Measurements from ENCODE around the gene ADAP2. TPM values are rescaled to one million over a fixed set of nuclear protein-coding genes. Genes with fewer than 3 reads are reported as not detected.
"Not testable (repeated sequence)": the region's sequence is repeated elsewhere in the genome, so short reads cannot be mapped to it uniquely, and the experiment has no call there.

Gene ADAP2
- total RNA-seq, 1 experiment from 2014 or later = 1.3 TPM

- Histone ChIP-seq H3K36me3 (no peaks in the 10 kb centered on the region), H3K4me3 (no peak overlapping the region), H3K9me3 (replicated peaks) (no peaks in the 10 kb centered on the region), H3K27ac (no peak overlapping the region), H3K4me1 (replicated peaks) (peaks cover 3% of the 10 kb centered on the region; the same call in 1 of the 2 replicates), H3K27me3 (replicated peaks) (no peaks in the 10 kb centered on the region)
- DNase-seq (ENCODE audit: low read depth in 1 of 2, low spot score in 2 of 2) = no peak
Observed at GRCh38 chr17:30947796-30948195, 26.1 kb downstream of the ADAP2 start.

GRCh38 chr17:30950189-30950588 is 28.4 kb downstream of the ADAP2 start:
- H3K27ac ChIP-seq = no peak overlapping the region
- DNase-seq (ENCODE audit: low read depth in 1 of 2, low spot score in 2 of 2) = no peak

GRCh38 chr17:30950669-30951399 is 29.1 kb downstream of the ADAP2 start:
- H3K4me3 ChIP-seq = no peak overlapping the region
- no peaks in the 10 kb centered on the region for H3K27me3 ChIP-seq (replicated peaks)
- no peak overlapping the region for H3K27ac ChIP-seq
- no peaks in the 10 kb centered on the region for H3K9me3 ChIP-seq (replicated peaks)
- DNase-seq (ENCODE audit: low read depth in 1 of 2, low spot score in 2 of 2) = no peak
- H3K36me3 ChIP-seq = no peaks in the 10 kb centered on the region
- H3K4me1 ChIP-seq (replicated peaks) = no peaks in the 10 kb centered on the region

More at GRCh38 chr17:30950189-30950588, 28.4 kb downstream of the ADAP2 start:
- H3K9me3 ChIP-seq (replicated peaks) = no peaks in the 10 kb centered on the region
- no peak overlapping the region for H3K4me3 ChIP-seq
- H3K36me3 ChIP-seq = no peaks in the 10 kb centered on the region
- no peaks in the 10 kb centered on the region for H3K27me3 ChIP-seq (replicated peaks)
- H3K4me1 ChIP-seq (replicated peaks) = no peaks in the 10 kb centered on the region

- H3K9me3 ChIP-seq (replicated peaks) = no peaks in the 10 kb centered on the region
- H3K27me3 ChIP-seq (replicated peaks) = no peaks in the 10 kb centered on the region
- H3K36me3 ChIP-seq = no peaks in the 10 kb centered on the region
- H3K4me3 ChIP-seq = no peak overlapping the region
- no peak overlapping the region for H3K27ac ChIP-seq
- DNase-seq (ENCODE audit: low read depth in 1 of 2, low spot score in 2 of 2) = no peak
- H3K4me1 ChIP-seq (replicated peaks) = peaks cover 14% of the 10 kb centered on the region
Observed at GRCh38 chr17:30952638-30953393, 31.1 kb downstream of the ADAP2 start.

- peaks cover 14% of the 10 kb centered on the region for H3K4me1 ChIP-seq (replicated peaks)
- DNase-seq (ENCODE audit: low read depth in 1 of 2, low spot score in 2 of 2) = no peak
- H3K9me3 ChIP-seq (replicated peaks) = no peaks in the 10 kb centered on the region
- H3K27me3 ChIP-seq (replicated peaks) = no peaks in the 10 kb centered on the region
- H3K27ac ChIP-seq = no peak overlapping the region
- no peak overlapping the region for H3K4me3 ChIP-seq
- no peaks in the 10 kb centered on the region for H3K36me3 ChIP-seq
Observed at GRCh38 chr17:30954046-30954830, 32.5 kb downstream of the ADAP2 start.

- H3K36me3 ChIP-seq = no peaks in the 10 kb centered on the region
- peaks cover 26% of the 10 kb centered on the region for H3K4me1 ChIP-seq (replicated peaks)
- peak in 1 of 2 experiments; percentile 47 for DNase-seq (ENCODE audit: low read depth in 1 of 2, low spot score in 2 of 2)
- H3K27ac ChIP-seq = peak overlapping the region; percentile 61
- no peak overlapping the region for H3K4me3 ChIP-seq
- H3K27me3 ChIP-seq (replicated peaks) = no peaks in the 10 kb centered on the region
- H3K9me3 ChIP-seq (replicated peaks) = no peaks in the 10 kb centered on the region
Observed at GRCh38 chr17:30956764-30957374, 35.1 kb downstream of the ADAP2 start.

GRCh38 chr17:30957741-30958140 is 36.0 kb downstream of the ADAP2 start:
- no peaks in the 10 kb centered on the region for H3K27me3 ChIP-seq (replicated peaks)
- H3K27ac ChIP-seq = no peak overlapping the region
- no peak for DNase-seq (ENCODE audit: low read depth in 1 of 2, low spot score in 2 of 2)
- H3K4me1 ChIP-seq (replicated peaks) = peaks cover 34% of the 10 kb centered on the region
- H3K36me3 ChIP-seq = no peaks in the 10 kb centered on the region
- H3K9me3 ChIP-seq (replicated peaks) = no peaks in the 10 kb centered on the region
- no peak overlapping the region for H3K4me3 ChIP-seq

- Histone ChIP-seq H3K27ac (no peak overlapping the region), H3K4me1 (replicated peaks) (peaks cover 35% of the 10 kb centered on the region), H3K27me3 (replicated peaks) (no peaks in the 10 kb centered on the region), H3K4me3 (no peak overlapping the region), H3K36me3 (no peaks in the 10 kb centered on the region), H3K9me3 (replicated peaks) (no peaks in the 10 kb centered on the region)
- DNase-seq (ENCODE audit: low read depth in 1 of 2, low spot score in 2 of 2) = no peak
Observed at GRCh38 chr17:30958187-30958586, 36.4 kb downstream of the ADAP2 start.

GRCh38 chr17:30961209-30962188 is 39.8 kb downstream of the ADAP2 start:
- H3K36me3 ChIP-seq = no peaks in the 10 kb centered on the region
- no peak overlapping the region for H3K4me3 ChIP-seq
- DNase-seq (ENCODE audit: low read depth in 1 of 2, low spot score in 2 of 2) = peak; percentile 78 to 83
- no peaks in the 10 kb centered on the region for H3K9me3 ChIP-seq (replicated peaks)
- H3K27ac ChIP-seq = peak overlapping the region; percentile 96
- no peaks in the 10 kb centered on the region for H3K27me3 ChIP-seq (replicated peaks)
- peaks cover 42% of the 10 kb centered on the region for H3K4me1 ChIP-seq (replicated peaks)

- not testable (repeated sequence) for H3K27me3 ChIP-seq (replicated peaks); H3K9me3 ChIP-seq (replicated peaks); H3K4me3 ChIP-seq; H3K27ac ChIP-seq; DNase-seq (ENCODE audit: low read depth in 1 of 2, low spot score in 2 of 2); H3K36me3 ChIP-seq
- H3K4me1 ChIP-seq (replicated peaks) = peaks cover 34% of the 10 kb centered on the region
Observed at GRCh38 chr17:30964312-30964711, 42.6 kb downstream of the ADAP2 start.

- Histone ChIP-seq H3K36me3 (no peaks in the 10 kb centered on the region), H3K27me3 (replicated peaks) (no peaks in the 10 kb centered on the region), H3K4me3 (no peak overlapping the region), H3K9me3 (replicated peaks) (no peaks in the 10 kb centered on the region), H3K4me1 (replicated peaks) (peaks cover 36% of the 10 kb centered on the region), H3K27ac (peak overlapping the region; percentile 5; the same call in 1 of the 2 replicates)
- peak; percentile 54 to 66 for DNase-seq (ENCODE audit: low read depth in 1 of 2, low spot score in 2 of 2)
Observed at GRCh38 chr17:30964876-30965275, 43.1 kb downstream of the ADAP2 start.

GRCh38 chr17:30965686-30966085 is 43.9 kb downstream of the ADAP2 start:
- no peak overlapping the region for H3K4me3 ChIP-seq
- H3K36me3 ChIP-seq = no peaks in the 10 kb centered on the region
- no peaks in the 10 kb centered on the region for H3K9me3 ChIP-seq (replicated peaks)
- peaks cover 44% of the 10 kb centered on the region for H3K4me1 ChIP-seq (replicated peaks)
- DNase-seq (ENCODE audit: low read depth in 1 of 2, low spot score in 2 of 2) = no peak
- no peaks in the 10 kb centered on the region for H3K27me3 ChIP-seq (replicated peaks)
- H3K27ac ChIP-seq = 0 out of 2 replicates have a peak overlapping the region, but pooled peaks have one; percentile 5
